ENCODE results near the gene GLE1.

Gene GLE1

DNA sequence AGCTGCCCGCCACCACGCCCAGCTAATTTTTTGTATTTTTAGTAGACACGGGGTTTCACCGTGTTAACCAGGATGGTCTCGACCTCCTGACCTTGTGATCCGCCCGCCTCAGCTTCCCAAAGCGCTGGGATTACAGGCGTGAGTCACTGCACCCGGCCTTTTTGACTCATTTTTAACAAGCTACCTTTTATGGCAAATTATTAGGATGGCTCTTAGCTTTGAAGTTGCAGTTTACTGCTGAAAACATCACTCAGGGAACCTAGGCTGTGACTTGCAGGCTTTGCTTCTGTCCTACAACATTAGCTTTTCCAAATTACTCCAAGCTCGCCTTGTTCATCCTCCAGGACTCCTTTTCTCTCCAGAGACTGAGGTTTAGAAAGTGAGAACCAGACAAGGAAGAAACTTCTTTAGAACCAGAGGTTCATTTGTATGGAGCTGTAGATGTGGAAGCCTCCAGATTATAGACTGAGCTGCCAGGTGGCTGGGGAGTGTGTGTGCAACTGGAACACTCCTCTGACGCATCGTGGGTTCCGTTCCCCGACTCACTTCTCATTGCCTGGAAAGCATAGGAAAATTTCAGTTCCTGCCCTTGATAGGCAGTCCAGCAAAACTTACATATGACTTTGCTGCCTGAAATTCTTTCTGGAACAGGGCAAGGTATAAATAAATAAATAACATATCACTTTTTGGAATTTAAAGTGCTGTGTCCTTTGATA is 24.1 kb downstream of the GLE1 start:
- DNase-seq (ENCODE audit: extremely low spot score), result no peak
- no peak for TF ChIP-seq CTCF (IDR thresholded peaks at IDR 0.05; ENCODE audit: control extremely low read depth, extremely low read depth, low read depth, missing control alignments)
- ChIA-PET POLR2A (interaction anchor here (0.6 to 1.4 kb wide), 2 partner anchors 24 to 154 kb away, joined by 4 to 6 read pairs; partner anchors contain the start of gene SPTAN1), CTCF (interaction anchor here (0.5 to 1.3 kb wide), 2 partner anchors 10 to 91 kb away, joined by 3 read pairs; no protein-coding TSS in a partner anchor)

DNA sequence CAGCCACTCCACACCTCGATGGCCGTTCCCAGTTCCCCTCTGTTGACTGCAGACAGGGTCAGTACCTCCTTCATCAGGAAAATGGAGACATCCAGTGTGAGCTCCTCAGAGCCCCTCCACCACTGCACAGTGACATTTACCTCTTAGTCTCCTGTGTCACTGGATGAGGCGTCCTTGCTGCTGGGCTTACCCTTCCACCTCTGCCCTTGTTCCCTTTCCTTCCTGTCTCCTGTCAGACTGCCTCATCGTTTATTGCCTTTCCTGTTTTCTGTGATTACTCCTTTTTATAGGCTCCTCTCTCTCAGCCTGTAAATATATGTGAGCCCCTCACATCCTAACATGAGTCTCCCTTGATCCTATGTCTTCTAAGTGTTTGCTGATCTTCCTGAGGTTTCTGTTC is 24.7 kb downstream of the GLE1 start:
- ChIA-PET CTCF (no interaction called here), POLR2A (interaction anchor here (1.4 kb wide), 1 partner anchor 23 kb away, joined by 6 read pairs; the partner anchor contains the start of gene SPTAN1)
- no peak for TF ChIP-seq CTCF (IDR thresholded peaks at IDR 0.05; ENCODE audit: control extremely low read depth, extremely low read depth, low read depth, missing control alignments)
- DNase-seq (ENCODE audit: extremely low spot score), result no peak

- DNase-seq (ENCODE audit: extremely low spot score), result no peak
- CTCF ChIA-PET, result interaction anchor here (1.3 to 1.4 kb wide), 2 partner anchors 17 to 39 kb away, joined by 3 to 4 read pairs; no protein-coding TSS in a partner anchor
- TF ChIP-seq CTCF (IDR thresholded peaks at IDR 0.05; ENCODE audit: control extremely low read depth, extremely low read depth, low read depth, missing control alignments), result no peak
- POLR2A ChIA-PET, result interaction anchor here (1.2 kb wide), 1 partner anchor 20 kb away, joined by 3 read pairs; the partner anchor contains the start of gene SPTAN1
Observed at GRCh38 chr9:128532581-128532980, 28.1 kb downstream of the GLE1 start.

DNA sequence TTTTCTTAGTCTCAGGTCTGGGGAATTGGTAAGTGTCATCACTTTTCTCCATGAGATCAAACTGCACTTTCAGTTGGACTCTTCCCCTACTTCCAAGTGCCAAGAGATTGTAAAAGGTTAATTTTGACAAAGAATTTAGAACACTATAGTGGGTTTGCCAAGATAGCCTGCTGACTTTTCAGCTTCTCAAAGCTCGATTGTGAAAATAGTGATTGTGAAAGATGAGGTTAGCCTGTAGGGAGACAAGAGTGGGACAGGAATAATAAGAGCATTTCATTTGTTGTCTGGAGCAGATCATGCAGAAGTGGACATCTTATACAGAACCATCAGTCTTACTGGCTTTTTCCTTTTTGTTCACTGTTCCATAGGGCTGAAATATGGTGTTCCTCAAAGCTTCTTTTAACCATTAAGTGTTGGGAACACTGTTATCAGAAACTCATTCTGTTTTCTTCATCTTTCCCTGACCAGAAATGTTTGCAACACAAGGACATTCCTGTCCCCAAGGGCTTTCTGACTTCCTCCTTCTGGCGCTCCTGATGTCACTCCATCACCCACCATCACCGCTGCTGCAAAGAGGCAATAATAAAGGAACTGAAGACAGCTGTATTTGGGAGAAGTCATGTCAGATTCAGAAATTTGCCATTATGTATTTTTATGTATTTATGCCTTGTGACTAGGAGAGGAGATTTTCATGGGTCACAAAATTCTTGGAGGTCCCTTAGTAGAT is 36.3 kb downstream of the GLE1 start:
- ChIA-PET POLR2A (interaction anchor here (1.4 to 1.9 kb wide), 2 partner anchors 11 kb away, joined by 6 to 14 read pairs; partner anchors contain the start of gene SPTAN1), CTCF (interaction anchor here (0.8 to 2.9 kb wide), 3 partner anchors 10 to 26 kb away, joined by 3 to 9 read pairs (median 3); no protein-coding TSS in a partner anchor)

DNA sequence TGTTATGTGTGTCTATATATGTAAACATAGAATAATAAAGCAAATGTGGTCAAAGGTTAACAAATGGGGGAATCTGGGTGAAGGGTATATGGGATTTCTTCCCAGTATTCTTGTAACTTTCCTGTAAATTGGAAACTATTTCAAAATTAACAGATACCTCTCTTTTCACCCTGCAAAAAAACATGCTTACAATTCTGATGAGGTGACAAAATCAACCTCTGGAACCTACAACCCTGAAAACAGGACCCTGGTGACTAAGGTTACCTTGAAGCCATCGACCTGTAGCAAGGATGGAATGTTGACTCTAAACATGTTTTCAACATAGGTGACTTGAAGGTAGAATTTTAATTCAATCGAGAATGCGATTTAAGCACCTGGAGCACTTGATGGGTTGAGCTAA is 42.0 kb downstream of the GLE1 start:
- ChIA-PET POLR2A (no interaction called here), CTCF (no interaction called here)
- no peak for DNase-seq (ENCODE audit: extremely low spot score)
- no peak for TF ChIP-seq CTCF (IDR thresholded peaks at IDR 0.05; ENCODE audit: control extremely low read depth, extremely low read depth, low read depth, missing control alignments)

More for the DNA sequence above, 36.3 kb downstream of the GLE1 start:
- TF ChIP-seq CTCF (IDR thresholded peaks at IDR 0.05; ENCODE audit: control extremely low read depth, extremely low read depth, low read depth, missing control alignments), result no peak
- DNase-seq (ENCODE audit: extremely low spot score), result no peak

DNA sequence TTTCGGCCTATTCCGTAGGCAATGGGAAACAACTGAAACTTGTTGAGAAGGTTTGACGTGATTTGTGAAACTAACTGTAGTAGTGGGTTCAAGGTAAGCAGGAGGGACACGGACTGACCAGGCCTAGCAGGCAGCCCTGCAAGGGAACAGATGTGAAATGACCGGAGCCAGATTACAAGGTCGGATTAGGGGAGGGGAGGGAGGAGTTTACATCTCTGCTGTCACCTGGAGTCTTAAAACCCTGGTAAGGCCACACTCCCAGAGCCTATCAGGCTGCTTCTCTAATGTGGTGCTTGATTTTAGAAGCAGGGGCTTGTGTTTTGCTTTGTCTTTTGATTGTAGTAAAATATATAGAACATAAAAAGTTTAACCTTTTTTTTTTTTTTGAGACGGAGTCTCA is 44.4 kb downstream of the GLE1 start:
- CTCF ChIA-PET, result interaction anchor here (3.5 kb wide), 1 partner anchor 11 kb away, joined by 22 read pairs; no protein-coding TSS in a partner anchor
- POLR2A ChIA-PET, result no interaction called here
- TF ChIP-seq CTCF (IDR thresholded peaks at IDR 0.05; ENCODE audit: control extremely low read depth, extremely low read depth, low read depth, missing control alignments), result no peak
- DNase-seq (ENCODE audit: extremely low spot score), result no peak
